Liver (tissue), 9 donors: ENCODE measurements around the gene PLOD3. TPM values are rescaled to one million over a fixed set of nuclear protein-coding genes. Genes with fewer than 3 reads are reported as not detected.
"Not testable (repeated sequence)": the region's sequence is repeated elsewhere in the genome, so short reads cannot be mapped to it uniquely, and the experiment has no call there.

Experiments used
- DNase-seq: peaks from one replicate; pipeline ENCODE4 v3.0.0-alpha.2; 2017; ENCODE audit warnings: low spot score
- H3K27ac ChIP-seq, 2 donors: one replicate each; pipeline ENCODE4 v1.7.0; 2013; ENCODE audit warnings: inconsistent platforms in 2 of 2, low read length in 2 of 2, control low read depth in 1 of 2, low read depth in 1 of 2, mild to moderate bottlenecking in 1 of 2
- H3K27me3 ChIP-seq, 4 donors: one replicate each; pipeline versions ENCODE4 v1.6.1 to v1.7.0; 2013; ENCODE audit warnings: low read length in 3 of 4, inconsistent platforms in 1 of 4, mild to moderate bottlenecking in 1 of 4, moderate library complexity in 1 of 4; ENCODE audit not compliant: control insufficient read depth in 4 of 4, insufficient read depth in 4 of 4
- H3K36me3 ChIP-seq, 4 donors: one replicate each; pipeline versions ENCODE4 v1.6.1 to v1.7.0; 2013; ENCODE audit warnings: low read length in 3 of 4, mild to moderate bottlenecking in 3 of 4, low read depth in 1 of 4, moderate library complexity in 1 of 4; ENCODE audit not compliant: control insufficient read depth in 4 of 4, insufficient read depth in 3 of 4
- H3K4me1 ChIP-seq, 4 donors: one replicate each; pipeline versions ENCODE4 v1.6.1 to v1.7.0; 2013; ENCODE audit warnings: low read length in 3 of 4, mild to moderate bottlenecking in 3 of 4, moderate library complexity in 1 of 4; ENCODE audit not compliant: control insufficient read depth in 4 of 4, insufficient read depth in 4 of 4
- H3K4me3 ChIP-seq, 3 donors: one replicate each; pipeline versions ENCODE4 v1.6.1 to v1.7.0; 2013; ENCODE audit warnings: low read length in 3 of 3, control low read depth in 1 of 3, low read depth in 1 of 3, mild to moderate bottlenecking in 1 of 3
- H3K9ac ChIP-seq, 2 donors: one replicate each; pipeline ENCODE4 v1.7.0; 2013; ENCODE audit warnings: low read length in 2 of 2, mild to moderate bottlenecking in 2 of 2, moderate library complexity in 2 of 2, control low read depth in 1 of 2, low read depth in 1 of 2
- H3K9me3 ChIP-seq, 4 donors: one replicate each; pipeline versions ENCODE4 v1.6.1 to v1.7.0; 2013; ENCODE audit warnings: low read length in 3 of 4; ENCODE audit not compliant: control insufficient read depth in 4 of 4
- EGR1 ChIP-seq, 2 donors: IDR thresholded peaks; 2 replicates each; pipeline ENCODE4 v1.6.1; 2016 to 2018; ENCODE audit warnings: antibody characterized with exemption in 2 of 2, low read depth in 2 of 2
- FOXA1 ChIP-seq: IDR thresholded peaks from 2 replicates; pipeline ENCODE4 v1.6.1; 2016; ENCODE audit warnings: antibody characterized with exemption
- FOXA2 ChIP-seq: IDR thresholded peaks from 2 replicates; pipeline ENCODE4 v1.6.1; 2016; ENCODE audit warnings: antibody characterized with exemption
- GABPA ChIP-seq, 2 donors: IDR thresholded peaks in 1 of 2; conservative IDR thresholded peaks in 1 of 2; 2 replicates each; pipeline ENCODE4 v1.6.1; 2016; ENCODE audit warnings: antibody characterized with exemption in 2 of 2, mild to moderate bottlenecking in 1 of 2, moderate library complexity in 1 of 2
- HNF4A ChIP-seq, 2 donors: conservative IDR thresholded peaks; 2 replicates each; pipeline ENCODE4 v1.6.1; 2016; ENCODE audit warnings: antibody characterized with exemption in 2 of 2, mild to moderate bottlenecking in 2 of 2
- HNF4G ChIP-seq: IDR thresholded peaks from 2 replicates; pipeline ENCODE4 v1.6.1; 2016; ENCODE audit warnings: antibody characterized with exemption
- MAX ChIP-seq: IDR thresholded peaks from 2 replicates; pipeline ENCODE4 v1.6.1; 2016; ENCODE audit warnings: antibody characterized with exemption
- RAD21 ChIP-seq, 2 donors: IDR thresholded peaks; 2 replicates each; pipeline ENCODE4 v1.6.1; 2016; ENCODE audit warnings: antibody characterized with exemption in 2 of 2, mild to moderate bottlenecking in 2 of 2
- RXRA ChIP-seq, 2 donors: IDR thresholded peaks; 2 replicates each; pipeline ENCODE4 v1.6.1; 2017 to 2018; ENCODE audit warnings: antibody characterized with exemption in 2 of 2, mild to moderate bottlenecking in 1 of 2
- SP1 ChIP-seq: IDR thresholded peaks from 2 replicates; pipeline ENCODE4 v1.6.1; 2018; ENCODE audit warnings: antibody characterized with exemption, mild to moderate bottlenecking
- TAF1 ChIP-seq: conservative IDR thresholded peaks from 2 replicates; pipeline ENCODE4 v1.6.1; 2016; ENCODE audit warnings: antibody characterized with exemption, mild to moderate bottlenecking
- YY1 ChIP-seq: IDR thresholded peaks from 2 replicates; pipeline ENCODE4 v1.6.1; 2016; ENCODE audit warnings: antibody characterized with exemption, mild to moderate bottlenecking
- WGBS: extraction: QIAGEN DNeasy Blood & Tissue Kit; methylation state at CpG from one replicate; pipeline ENCODE4 v1.1.7; 2013; 5-methylcytosine and 5-hydroxymethylcytosine counted together
- polyA plus RNA-seq, 2 donors: library from polyadenylated mRNA; stranded (reverse) in 1 of 2; unstranded in 1 of 2; fragments of 200-250 nt in 1 of 2; fragments of >200 nt in 1 of 2; fragmentation: Nextera tagmentation in 1 of 2; extraction: Ambion mirVana in 1 of 2; gene quantifications; one replicate each; pipeline versions ENCODE4 v1.2.1 to v1.2.3, GENCODE V29; 2013 to 2015
- total RNA-seq, 2 donors: library from RNA; depleted of rRNA; stranded (reverse); fragments of >200 nt; gene quantifications; one replicate each; pipeline ENCODE4 v1.2.3, GENCODE V29; 2014
- TF ChIP-seq, protein P1 (sequence below): fragments of 150-350 bp; IDR thresholded peaks from 2 replicates; pipeline ENCODE4 v1.5.1; 2017; ENCODE audit warnings: improper control_type of control experiment, low read depth, low read length; ENCODE audit not compliant: missing input control
- donor health status: healthy.
- donor health status: healthy.
- donor health status: healthy.
- donor health status: healthy.
- donor health status: healthy.

Gene PLOD3
- total and polyA plus RNA-seq, 4 donors: 19.4 to 42.9 (median 27.7) TPM

DNA sequence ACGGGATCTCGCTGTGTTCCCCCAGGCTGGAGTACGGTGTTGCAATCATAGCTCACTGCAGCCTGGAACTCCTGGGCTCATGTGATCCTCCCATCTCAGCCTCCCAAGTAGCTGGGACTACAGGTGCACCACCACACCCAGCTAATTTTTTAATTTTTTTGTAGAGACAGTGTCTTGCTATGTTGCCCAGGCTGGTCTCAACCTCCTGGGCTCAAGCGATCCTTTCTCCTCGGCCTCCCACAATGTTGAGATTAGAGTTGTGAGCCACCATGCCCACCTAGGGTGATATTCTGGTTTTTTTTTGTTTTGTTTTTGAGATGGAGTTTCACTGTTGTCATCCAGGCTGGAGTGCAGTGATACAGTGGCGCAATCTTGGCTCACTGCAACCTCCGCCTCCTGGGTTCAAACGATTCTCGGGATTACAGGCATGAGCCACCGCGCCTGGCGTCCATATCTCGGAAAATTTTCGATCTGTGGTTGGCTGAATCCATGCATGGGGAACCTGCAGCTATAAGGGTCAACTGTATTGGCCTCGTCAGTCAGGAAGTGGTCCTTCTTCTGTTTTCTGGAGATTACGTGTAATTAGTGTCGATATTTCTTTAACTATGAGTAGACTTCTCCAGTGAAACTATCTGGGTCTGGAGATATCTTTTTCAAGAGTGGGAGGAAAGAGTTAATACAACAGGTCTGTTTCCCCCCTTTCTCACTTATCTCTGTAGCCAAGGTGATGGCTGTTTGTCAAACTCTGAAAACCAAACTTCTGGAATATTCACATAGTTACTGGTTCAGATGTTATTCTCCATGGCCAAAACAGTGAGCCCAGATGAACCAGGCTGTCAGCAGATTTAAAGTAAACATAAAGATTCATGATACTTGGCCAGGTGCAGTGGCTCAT is 48.5 kb upstream of the PLOD3 start:
- Histone ChIP-seq H3K4me3 (no peak overlapping the region), H3K27me3 (no peaks in the 10 kb centered on the region), H3K27ac (no peak overlapping the region), H3K9me3 (no peaks in the 10 kb centered on the region), H3K4me1 (peaks cover 0 to 2% (median 0%) of the 10 kb centered on the region in 4 donors), H3K9ac (no peak overlapping the region), H3K36me3 (no peaks in the 10 kb centered on the region)
- TF ChIP-seq, protein P1, sequence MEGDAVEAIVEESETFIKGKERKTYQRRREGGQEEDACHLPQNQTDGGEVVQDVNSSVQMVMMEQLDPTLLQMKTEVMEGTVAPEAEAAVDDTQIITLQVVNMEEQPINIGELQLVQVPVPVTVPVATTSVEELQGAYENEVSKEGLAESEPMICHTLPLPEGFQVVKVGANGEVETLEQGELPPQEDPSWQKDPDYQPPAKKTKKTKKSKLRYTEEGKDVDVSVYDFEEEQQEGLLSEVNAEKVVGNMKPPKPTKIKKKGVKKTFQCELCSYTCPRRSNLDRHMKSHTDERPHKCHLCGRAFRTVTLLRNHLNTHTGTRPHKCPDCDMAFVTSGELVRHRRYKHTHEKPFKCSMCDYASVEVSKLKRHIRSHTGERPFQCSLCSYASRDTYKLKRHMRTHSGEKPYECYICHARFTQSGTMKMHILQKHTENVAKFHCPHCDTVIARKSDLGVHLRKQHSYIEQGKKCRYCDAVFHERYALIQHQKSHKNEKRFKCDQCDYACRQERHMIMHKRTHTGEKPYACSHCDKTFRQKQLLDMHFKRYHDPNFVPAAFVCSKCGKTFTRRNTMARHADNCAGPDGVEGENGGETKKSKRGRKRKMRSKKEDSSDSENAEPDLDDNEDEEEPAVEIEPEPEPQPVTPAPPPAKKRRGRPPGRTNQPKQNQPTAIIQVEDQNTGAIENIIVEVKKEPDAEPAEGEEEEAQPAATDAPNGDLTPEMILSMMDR: no peak
- TF ChIP-seq FOXA2 (no peak), GABPA (IDR thresholded peaks at IDR 0.05 in 1 of 2, conservative IDR thresholded peaks at IDR 0.05 in 1 of 2) (no peak), RXRA (IDR thresholded peaks at IDR 0.05) (no peak), MAX (no peak), FOXA1 (no peak), RAD21 (IDR thresholded peaks at IDR 0.05) (no peak)
- DNase-seq: no peak
- 68% methylated on average over 17 of the region's 17 CpGs for WGBS

DNA sequence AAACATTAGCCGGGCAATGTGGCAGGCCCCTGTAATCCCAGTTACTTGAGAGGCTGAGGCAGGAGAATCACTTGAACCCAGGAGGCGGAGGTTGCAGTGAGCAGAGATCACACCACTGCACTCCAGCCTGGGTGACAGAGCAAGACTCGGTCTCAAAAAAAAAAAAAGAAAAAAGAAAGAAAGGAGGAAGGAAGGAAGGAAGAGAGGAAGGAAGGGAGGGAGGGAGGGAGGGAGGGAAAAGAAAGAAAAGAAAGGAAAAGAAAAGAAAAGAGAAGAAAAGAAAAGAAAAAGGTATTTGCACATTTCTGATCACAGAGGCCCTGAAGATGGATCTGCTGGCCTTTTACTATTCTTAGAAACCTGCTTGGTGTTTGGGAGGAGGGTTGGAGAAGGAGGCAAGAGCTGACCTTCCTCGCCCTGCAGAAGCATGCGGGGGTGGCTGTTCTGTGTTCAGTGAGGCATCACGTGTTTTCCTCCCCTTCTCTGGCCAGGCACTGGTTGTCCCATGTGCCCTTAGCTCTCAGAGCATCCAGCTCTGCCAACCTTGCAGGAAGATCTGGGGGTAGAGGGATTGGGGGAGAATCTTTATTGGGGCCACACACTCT is 46.8 kb upstream of the PLOD3 start:
- not testable (repeated sequence) for H3K4me1 ChIP-seq, H3K27ac ChIP-seq, DNase-seq, H3K9me3 ChIP-seq, H3K9ac ChIP-seq, H3K27me3 ChIP-seq, H3K36me3 ChIP-seq, H3K4me3 ChIP-seq
- TF ChIP-seq EGR1 (IDR thresholded peaks at IDR 0.05; ENCODE audit: low read depth in 2 of 2) (peak in 1 of 2 donors; percentile 86), RXRA (IDR thresholded peaks at IDR 0.05) (peak in 1 of 2 donors; percentile 7)
- 52% methylated on average over 6 of the region's 6 CpGs for WGBS

GRCh38 chr7:101258243-101258731 is 40.9 kb upstream of the PLOD3 start:
- Histone ChIP-seq H3K27me3 (no peaks in the 10 kb centered on the region), H3K9ac (no peak overlapping the region), H3K9me3 (no peaks in the 10 kb centered on the region), H3K4me3 (no peak overlapping the region), H3K27ac (no peak overlapping the region), H3K36me3 (no peaks in the 10 kb centered on the region), H3K4me1 (no peaks in the 10 kb centered on the region)
- TF ChIP-seq EGR1 (IDR thresholded peaks at IDR 0.05; ENCODE audit: low read depth in 2 of 2) (no peak), HNF4A (conservative IDR thresholded peaks at IDR 0.05) (no peak), GABPA (IDR thresholded peaks at IDR 0.05 in 1 of 2, conservative IDR thresholded peaks at IDR 0.05 in 1 of 2) (no peak), SP1 (no peak), TAF1 (no peak), YY1 (no peak), HNF4G (no peak), MAX (no peak)
- TF ChIP-seq, protein P1: no peak
- DNase-seq: no peak
- 77% methylated on average over 7 of the region's 7 CpGs for WGBS
